ENCODE data around the gene POU6F2. TPM values are rescaled to one million over a fixed set of nuclear protein-coding genes. Genes with fewer than 3 reads are reported as not detected.
A peak's percentile ranks its signal among the peaks of the same experiment; 100 is the strongest.

The POU6F2 gene
- total RNA-seq, 8 experiments from 2014 or later: 0.15 to 11.1 (median 6.9) TPM; not detected in 1

GRCh38 chr7:39051279-39051678 is 73.6 kb downstream of the POU6F2 start:
- ATAC-seq (replicated peaks in 6 of 8): no peak
- in situ Hi-C loops (cut with MboI; ENCODE audit: low pct_unique_long_range_greater_than_20kb in 2 of 9, low sequenced_read_pairs in 9 of 9, unreplicated experiment in 9 of 9): no loop called here
- no peak overlapping the region for H3K27ac ChIP-seq
- no peak overlapping the region for H3K4me3 ChIP-seq
- H3K4me1 ChIP-seq (replicated peaks in 1 of 2): no peaks in the 10 kb centered on the region
- WGBS, 10 experiments: 0 to 100% (median 53%) methylated on average over 1 of the region's 1 CpG; no CpG with 5 or more reads in 2 of the 10 experiments

- ATAC-seq (replicated peaks in 6 of 8): no peak
- Histone ChIP-seq H3K27ac (no peak overlapping the region), H3K4me3 (no peak overlapping the region), H3K4me1 (replicated peaks in 1 of 2) (no peaks in the 10 kb centered on the region)
- in situ Hi-C loops (cut with MboI; ENCODE audit: low pct_unique_long_range_greater_than_20kb in 2 of 9, low sequenced_read_pairs in 9 of 9, unreplicated experiment in 9 of 9): no loop called here
- 29 to 100% (median 97%) methylated on average over 2 to 4 of the region's 4 CpGs; no CpG with 5 or more reads in 2 of the 10 experiments for WGBS, 10 experiments
Observed at GRCh38 chr7:39051707-39052106, 74.0 kb downstream of the POU6F2 start.

GRCh38 chr7:39054731-39055130 is 77.0 kb downstream of the POU6F2 start:
- H3K4me3 ChIP-seq: no peak overlapping the region
- no peak overlapping the region for H3K27ac ChIP-seq
- ATAC-seq (replicated peaks in 6 of 8): no peak
- WGBS, 10 experiments: 3 to 100% (median 68%) methylated on average over 1 to 4 of the region's 4 CpGs
- in situ Hi-C loops (cut with MboI; ENCODE audit: low pct_unique_long_range_greater_than_20kb in 2 of 9, low sequenced_read_pairs in 9 of 9, unreplicated experiment in 9 of 9): no loop called here
- no peaks in the 10 kb centered on the region for H3K4me1 ChIP-seq (replicated peaks in 1 of 2)

DNA sequence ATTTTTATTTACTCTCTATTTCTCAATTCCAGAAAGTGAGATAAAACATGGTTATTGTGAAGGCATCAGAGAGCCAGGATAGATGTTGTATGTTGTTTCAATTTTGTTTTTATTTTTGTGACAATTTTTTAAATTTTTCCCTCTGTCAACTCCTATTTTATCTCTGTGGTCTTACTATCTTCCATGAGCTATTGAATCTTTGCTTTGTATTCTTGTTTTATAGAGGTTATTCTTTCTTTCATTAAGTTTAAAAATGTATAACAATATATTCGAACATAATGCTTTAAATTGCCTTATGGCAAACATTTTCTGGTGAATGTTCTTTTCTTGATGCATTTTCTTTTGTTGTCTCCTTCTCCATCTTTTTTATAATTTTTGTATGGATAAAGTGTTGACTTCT is 78.4 kb downstream of the POU6F2 start:
- WGBS, 10 experiments: 0 to 100% (median 78%) methylated on average over 1 of the region's 1 CpG
- in situ Hi-C loops (cut with MboI; ENCODE audit: low pct_unique_long_range_greater_than_20kb in 2 of 9, low sequenced_read_pairs in 9 of 9, unreplicated experiment in 9 of 9): no loop called here
- no peak overlapping the region for H3K4me3 ChIP-seq
- H3K4me1 ChIP-seq (replicated peaks in 1 of 2): no peaks in the 10 kb centered on the region
- ATAC-seq (replicated peaks in 6 of 8): no peak
- H3K27ac ChIP-seq: no peak overlapping the region

- in situ Hi-C loops (cut with MboI; ENCODE audit: low pct_unique_long_range_greater_than_20kb in 2 of 9, low sequenced_read_pairs in 9 of 9, unreplicated experiment in 9 of 9): no loop called here
- H3K4me3 ChIP-seq: no peak overlapping the region
- 37 to 100% (median 90%) methylated on average over 1 to 4 of the region's 4 CpGs for WGBS, 10 experiments
- no peak for ATAC-seq (replicated peaks in 6 of 8)
- H3K27ac ChIP-seq: no peak overlapping the region
- H3K4me1 ChIP-seq (replicated peaks in 1 of 2): peaks cover 0 to 6% of the 10 kb centered on the region in 2 donors
Observed at GRCh38 chr7:39062811-39063210, 85.1 kb downstream of the POU6F2 start.

DNA sequence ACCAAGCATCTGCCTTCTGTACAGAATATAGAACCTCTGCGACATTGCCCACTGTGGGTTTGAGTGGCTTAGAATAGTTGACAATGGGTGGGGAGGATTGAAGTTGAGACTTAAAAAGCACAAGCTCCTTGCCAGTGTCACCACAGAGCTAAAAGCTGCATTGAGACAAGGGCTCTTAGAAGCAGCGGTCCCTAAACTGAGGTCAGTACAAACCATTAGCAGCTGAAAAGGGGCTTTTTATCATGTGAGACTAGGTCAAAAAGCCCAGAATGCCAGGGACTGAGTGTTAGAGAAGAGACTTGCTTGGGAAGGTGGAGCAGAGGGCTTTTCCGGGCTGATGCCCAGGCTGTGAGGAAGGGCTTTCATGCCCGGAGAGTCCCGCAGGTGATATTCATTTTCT is 91.3 kb downstream of the POU6F2 start:
- in situ Hi-C loops (cut with MboI; ENCODE audit: low pct_unique_long_range_greater_than_20kb in 2 of 9, low sequenced_read_pairs in 9 of 9, unreplicated experiment in 9 of 9): no loop called here
- peak in 2 of 8 experiments; percentile 9 to 18 for ATAC-seq (replicated peaks in 6 of 8)
- WGBS, 10 experiments: 14 to 90% (median 40%) methylated on average over 1 to 5 of the region's 5 CpGs
- no peak overlapping the region for H3K4me3 ChIP-seq
- H3K4me1 ChIP-seq (replicated peaks in 1 of 2): peaks cover 23 to 42% of the 10 kb centered on the region in 2 donors
- no peak overlapping the region for H3K27ac ChIP-seq

GRCh38 chr7:39069896-39070881 is 92.5 kb downstream of the POU6F2 start:
- WGBS, 10 experiments: 17 to 89% (median 66%) methylated on average over 3 to 8 of the region's 11 CpGs
- Histone ChIP-seq H3K27ac (no peak overlapping the region), H3K4me3 (no peak overlapping the region), H3K4me1 (replicated peaks in 1 of 2) (peaks cover 23 to 43% of the 10 kb centered on the region in 2 donors)
- in situ Hi-C loops (cut with MboI; ENCODE audit: low pct_unique_long_range_greater_than_20kb in 2 of 9, low sequenced_read_pairs in 9 of 9, unreplicated experiment in 9 of 9): no loop called here
- ATAC-seq (replicated peaks in 6 of 8): peak in 3 of 8 experiments; percentile 31 to 49 (median 35)

DNA sequence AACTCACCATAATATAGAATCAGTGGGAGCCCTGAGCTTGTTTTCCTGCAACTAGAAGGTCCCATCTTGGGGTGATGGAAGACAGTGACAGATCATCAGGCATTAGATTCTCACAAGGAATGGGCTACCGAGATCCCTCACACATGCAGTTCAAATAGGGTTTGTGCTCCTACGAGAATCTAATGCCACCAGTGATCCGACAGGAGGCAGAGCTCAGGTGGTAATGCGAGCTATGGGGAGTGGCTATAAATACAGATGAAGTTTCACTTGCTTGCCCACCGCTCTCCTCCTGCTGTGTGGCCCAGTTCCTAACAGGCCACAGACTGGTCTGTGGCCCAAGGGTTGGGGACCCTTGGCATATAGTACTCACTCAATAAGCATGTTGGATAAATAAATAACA is 93.4 kb downstream of the POU6F2 start:
- in situ Hi-C loops (cut with MboI; ENCODE audit: low pct_unique_long_range_greater_than_20kb in 2 of 9, low sequenced_read_pairs in 9 of 9, unreplicated experiment in 9 of 9): no loop called here
- no peak overlapping the region for H3K27ac ChIP-seq
- no peak for ATAC-seq (replicated peaks in 6 of 8)
- no peak overlapping the region for H3K4me3 ChIP-seq
- 42 to 100% (median 84%) methylated on average over 1 to 5 of the region's 5 CpGs; no CpG with 5 or more reads in 2 of the 10 experiments for WGBS, 10 experiments
- H3K4me1 ChIP-seq (replicated peaks in 1 of 2): peaks cover 23 to 43% of the 10 kb centered on the region in 2 donors

GRCh38 chr7:39073432-39073831 is 95.7 kb downstream of the POU6F2 start:
- Histone ChIP-seq H3K4me1 (replicated peaks in 1 of 2) (peaks cover 23 to 33% of the 10 kb centered on the region in 2 donors), H3K27ac (peak overlapping the region; percentile 1 to 54), H3K4me3 (no peak overlapping the region)
- 0 to 20% (median 7%) methylated on average over 1 to 8 of the region's 8 CpGs for WGBS, 10 experiments
- ATAC-seq (replicated peaks in 6 of 8): peak; percentile 45 to 94 (median 90)
- in situ Hi-C loops (cut with MboI; ENCODE audit: low pct_unique_long_range_greater_than_20kb in 2 of 9, low sequenced_read_pairs in 9 of 9, unreplicated experiment in 9 of 9): no loop called here

GRCh38 chr7:39075210-39075609 is 97.5 kb downstream of the POU6F2 start:
- in situ Hi-C loops (cut with MboI; ENCODE audit: low pct_unique_long_range_greater_than_20kb in 2 of 9, low sequenced_read_pairs in 9 of 9, unreplicated experiment in 9 of 9): no loop called here
- Histone ChIP-seq H3K4me3 (no peak overlapping the region), H3K4me1 (replicated peaks in 1 of 2) (peaks cover 15 to 18% of the 10 kb centered on the region in 2 donors), H3K27ac (no peak overlapping the region)
- 0 to 100% (median 60%) methylated on average over 1 of the region's 1 CpG; no CpG with 5 or more reads in 7 of the 10 experiments for WGBS, 10 experiments
- ATAC-seq (replicated peaks in 6 of 8): no peak

GRCh38 chr7:39083781-39084180 is 106.1 kb downstream of the POU6F2 start:
- peak in 5 of 8 experiments; percentile 12 to 41 (median 24) for ATAC-seq (replicated peaks in 6 of 8)
- Histone ChIP-seq H3K4me1 (replicated peaks in 1 of 2) (peaks cover 46 to 51% of the 10 kb centered on the region in 2 donors), H3K4me3 (no peak overlapping the region), H3K27ac (no peak overlapping the region)
- WGBS, 10 experiments: 0 to 63% (median 35%) methylated on average over 1 to 3 of the region's 3 CpGs; no CpG with 5 or more reads in 1 of the 10 experiments
- in situ Hi-C loops (cut with MboI; ENCODE audit: low pct_unique_long_range_greater_than_20kb in 2 of 9, low sequenced_read_pairs in 9 of 9, unreplicated experiment in 9 of 9): no loop called here

DNA sequence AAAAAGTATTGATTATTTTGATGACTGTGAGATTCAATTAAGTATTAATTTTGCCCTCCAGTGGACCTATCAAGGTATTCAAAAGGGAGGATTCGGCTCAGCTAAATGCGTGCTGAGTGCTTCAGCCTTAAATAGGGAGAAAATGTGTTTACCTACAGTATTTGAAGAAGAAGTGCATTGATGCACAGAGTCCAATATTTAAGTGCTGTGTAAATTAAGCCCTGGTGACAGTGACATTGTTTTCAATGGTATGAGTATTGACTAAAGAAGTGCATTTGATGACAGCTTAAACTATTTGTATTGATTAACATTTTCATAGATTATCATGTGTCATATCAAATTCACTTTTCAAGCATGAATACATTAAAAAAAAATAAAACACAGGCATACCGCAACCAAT is 106.6 kb downstream of the POU6F2 start:
- in situ Hi-C loops (cut with MboI; ENCODE audit: low pct_unique_long_range_greater_than_20kb in 2 of 9, low sequenced_read_pairs in 9 of 9, unreplicated experiment in 9 of 9): no loop called here
- Histone ChIP-seq H3K27ac (no peak overlapping the region), H3K4me1 (replicated peaks in 1 of 2) (peaks cover 52 to 57% of the 10 kb centered on the region in 2 donors), H3K4me3 (no peak overlapping the region)
- WGBS, 10 experiments: 73 to 100% (median 83%) methylated on average over 1 to 3 of the region's 3 CpGs; no CpG with 5 or more reads in 2 of the 10 experiments
- peak in 3 of 8 experiments; percentile 12 to 53 (median 35) for ATAC-seq (replicated peaks in 6 of 8)

GRCh38 chr7:39085189-39085588 is 107.5 kb downstream of the POU6F2 start:
- Histone ChIP-seq H3K4me3 (peak overlapping the region; percentile 14 to 31 (median 20)), H3K27ac (no peak overlapping the region), H3K4me1 (replicated peaks in 1 of 2) (peaks cover 60 to 65% of the 10 kb centered on the region in 2 donors)
- 0 to 69% (median 16%) methylated on average over 1 to 5 of the region's 5 CpGs for WGBS, 10 experiments
- ATAC-seq (replicated peaks in 6 of 8): no peak
- in situ Hi-C loops (cut with MboI; ENCODE audit: low pct_unique_long_range_greater_than_20kb in 2 of 9, low sequenced_read_pairs in 9 of 9, unreplicated experiment in 9 of 9): no loop called here
